OCI-LY1 (cell line): ENCODE results near the gene GPT2.

ENCODE experiments used
- EZH2 ChIP-seq: fragments of 200-600 bp; sonication (generic), shearing (Covaris generic); IDR thresholded peaks from 2 replicates; pipeline ENCODE4 v1.8.0; 2017; ENCODE audit warnings: borderline replicate concordance, mixed run types, mild to moderate bottlenecking, antibody characterized with exemption, low read length, moderate library complexity, mixed read lengths
- TF ChIP-seq, protein P1 (sequence below): fragments of 200-600 bp; sonication (generic), shearing (Covaris generic); IDR thresholded peaks from 2 replicates; pipeline ENCODE4 v1.5.1; 2017; ENCODE audit warnings: mild to moderate bottlenecking, antibody characterized with exemption, low read length, moderate library complexity, mixed read lengths

DNA sequence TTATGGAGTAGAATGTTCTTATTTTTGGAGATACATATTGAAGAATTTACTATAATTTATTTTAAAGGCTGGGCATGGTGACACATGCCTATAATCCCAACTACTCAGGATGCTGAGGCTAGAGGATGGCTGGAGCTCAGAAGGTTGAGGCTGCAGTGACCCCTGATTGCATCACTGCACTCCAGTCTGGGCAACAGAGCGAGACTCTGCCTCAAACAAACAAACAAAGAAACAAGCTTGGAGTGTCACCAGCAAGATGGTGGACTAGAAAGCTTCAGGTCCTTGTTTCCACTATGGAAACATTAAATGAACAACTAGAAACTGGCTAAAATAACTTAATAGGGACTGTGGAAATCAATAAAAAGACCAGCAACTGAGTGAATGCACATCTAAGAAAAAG, 17.9 kb upstream of the GPT2 start:
- TF ChIP-seq, protein P1, sequence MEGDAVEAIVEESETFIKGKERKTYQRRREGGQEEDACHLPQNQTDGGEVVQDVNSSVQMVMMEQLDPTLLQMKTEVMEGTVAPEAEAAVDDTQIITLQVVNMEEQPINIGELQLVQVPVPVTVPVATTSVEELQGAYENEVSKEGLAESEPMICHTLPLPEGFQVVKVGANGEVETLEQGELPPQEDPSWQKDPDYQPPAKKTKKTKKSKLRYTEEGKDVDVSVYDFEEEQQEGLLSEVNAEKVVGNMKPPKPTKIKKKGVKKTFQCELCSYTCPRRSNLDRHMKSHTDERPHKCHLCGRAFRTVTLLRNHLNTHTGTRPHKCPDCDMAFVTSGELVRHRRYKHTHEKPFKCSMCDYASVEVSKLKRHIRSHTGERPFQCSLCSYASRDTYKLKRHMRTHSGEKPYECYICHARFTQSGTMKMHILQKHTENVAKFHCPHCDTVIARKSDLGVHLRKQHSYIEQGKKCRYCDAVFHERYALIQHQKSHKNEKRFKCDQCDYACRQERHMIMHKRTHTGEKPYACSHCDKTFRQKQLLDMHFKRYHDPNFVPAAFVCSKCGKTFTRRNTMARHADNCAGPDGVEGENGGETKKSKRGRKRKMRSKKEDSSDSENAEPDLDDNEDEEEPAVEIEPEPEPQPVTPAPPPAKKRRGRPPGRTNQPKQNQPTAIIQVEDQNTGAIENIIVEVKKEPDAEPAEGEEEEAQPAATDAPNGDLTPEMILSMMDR, result no peak
- TF ChIP-seq EZH2, result no peak
